Caco-2 (cell line): ENCODE measurements around the gene HSPE1. TPM values are rescaled to one million over a fixed set of nuclear protein-coding genes. Genes with fewer than 3 reads are reported as not detected.
A peak's percentile ranks its signal among the peaks of the same experiment; 100 is the strongest.

ENCODE experiments used
- BruUV-seq: library from RNA; stranded (reverse); fragments of 400-500 nt; replicated peaks from 2 replicates; lab custom pipeline; 2021; lab: Mats Ljungman, UMichigan
- CTCF ChIA-PET: fragments of 300-600 bp; sonication (Branson Sonifier 250); formaldehyde crosslinking; loops from one replicate; lab custom pipeline; 2022; ENCODE audit warnings: antibody characterized with exemption; lab: Charles Lee
- POLR2A ChIA-PET: fragments of 300-600 bp; sonication (Branson Sonifier 250); formaldehyde crosslinking; loops from one replicate; lab custom pipeline; 2022; ENCODE audit warnings: antibody characterized with exemption; lab: Charles Lee
- DNase-seq, 2 experiments: peaks; one replicate each; pipeline versions ENCODE4 v3.0.0 to v3.0.0-alpha.2; 2020 to 2022
- H3K27me3 ChIP-seq: replicated peaks from 2 replicates; pipeline ENCODE4 v1.6.0; 2011; ENCODE audit warnings: low read length; ENCODE audit not compliant: control insufficient read depth, insufficient read depth
- H3K36me3 ChIP-seq: 2 replicates; pipeline ENCODE4 v1.5.1; 2011; ENCODE audit warnings: low read length; ENCODE audit not compliant: control insufficient read depth, insufficient read depth
- H3K4me1 ChIP-seq: fragments of 250-450 bp; sonication (Bioruptor Pico); 2 replicates; pipeline ENCODE4 v1.5.1; 2020; ENCODE audit warnings: mild to moderate bottlenecking
- H3K4me3 ChIP-seq: 2 replicates; pipeline ENCODE4 v1.5.1; 2011; ENCODE audit warnings: low read depth, mild to moderate bottlenecking, control low read depth, low read length
- H3K9me3 ChIP-seq: fragments of 250-450 bp; sonication (Bioruptor Pico); 2 replicates; pipeline ENCODE4 v1.5.1; 2020; ENCODE audit warnings: mild to moderate bottlenecking, moderate library complexity
- H3K27ac Mint-ChIP-seq: one replicate; pipeline ENCODE4 v1.8.0; 2022; ENCODE audit warnings: mixed read lengths; ENCODE audit not compliant: unreplicated experiment
- H3K27me3 Mint-ChIP-seq: one replicate; pipeline ENCODE4 v1.8.0; 2022; ENCODE audit warnings: mixed read lengths; ENCODE audit not compliant: insufficient read depth, unreplicated experiment
- H3K36me3 Mint-ChIP-seq: one replicate; pipeline ENCODE4 v1.8.0; 2022; ENCODE audit warnings: mild to moderate bottlenecking, mixed read lengths; ENCODE audit not compliant: insufficient read depth, unreplicated experiment
- H3K4me1 Mint-ChIP-seq: one replicate; pipeline ENCODE4 v1.8.0; 2022; ENCODE audit warnings: low read depth, mixed read lengths; ENCODE audit not compliant: unreplicated experiment
- H3K4me3 Mint-ChIP-seq: one replicate; pipeline ENCODE4 v1.8.0; 2022; ENCODE audit warnings: mild to moderate bottlenecking, moderate library complexity, mixed read lengths; ENCODE audit not compliant: unreplicated experiment
- H3K9me3 Mint-ChIP-seq: one replicate; pipeline ENCODE4 v1.8.0; 2022; ENCODE audit warnings: mixed read lengths; ENCODE audit not compliant: unreplicated experiment
- intact Hi-C: fragments of 100-400 bp; cut with micrococcal nuclease; formaldehyde crosslinking; loops from one replicate; pipeline ENCODE4 v1.10.0; 2022; ENCODE audit not compliant: unreplicated experiment
- total RNA-seq: library from RNA; stranded (reverse); gene quantifications from 2 replicates; pipeline ENCODE4 v1.2.3, GENCODE V29; 2022
- TF ChIP-seq, protein P1 (sequence below), 2 experiments: fragments of 200-600 bp in 1 of 2; IDR thresholded peaks; 1 replicate in 1 of 2; 2 replicates in 1 of 2; pipeline versions ENCODE4 v1.5.1 to v1.8.0; 2011 to 2022; ENCODE audit warnings: antibody characterized with exemption in 1 of 2, control low read depth in 1 of 2, inconsistent platforms in 1 of 2, low read depth in 1 of 2, low read length in 1 of 2, mild to moderate bottlenecking in 1 of 2, moderate library complexity in 1 of 2; ENCODE audit not compliant: insufficient read depth in 1 of 2, severe bottlenecking in 1 of 2, unreplicated experiment in 1 of 2

The HSPE1 gene
- total RNA-seq, 1 experiment from 2014 or later = 340 TPM

DNA sequence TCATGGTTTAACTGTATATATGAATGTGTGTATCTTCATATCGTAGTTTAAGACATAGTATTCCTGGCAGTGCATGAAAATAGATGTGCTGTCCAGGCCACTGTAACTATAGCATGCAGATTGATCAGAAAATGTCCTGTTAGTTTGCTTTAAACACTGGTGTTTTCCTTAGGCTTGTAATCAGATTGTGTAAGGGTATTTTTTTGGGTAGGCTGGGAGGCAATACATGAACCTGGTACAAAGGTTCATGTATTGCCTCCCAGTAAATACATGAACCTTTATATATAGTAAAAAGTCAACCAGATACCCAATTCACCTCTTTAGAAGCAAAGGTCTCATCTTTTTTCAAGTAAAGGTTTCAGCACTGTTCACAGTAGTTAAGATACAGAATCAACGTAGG, 45.3 kb upstream of the HSPE1 start:
- no peaks in the 10 kb centered on the region for H3K27me3 Mint-ChIP-seq
- H3K9me3 Mint-ChIP-seq = no peaks in the 10 kb centered on the region
- peak overlapping the region; percentile 98 for H3K27ac Mint-ChIP-seq
- Histone ChIP-seq H3K4me1 (peaks cover 19% of the 10 kb centered on the region), H3K9me3 (no peaks in the 10 kb centered on the region; the same call in 1 of the 2 replicates), H3K4me3 (peak overlapping the region; percentile 71), H3K36me3 (no peaks in the 10 kb centered on the region), H3K27me3 (no peaks in the 10 kb centered on the region)
- BruUV-seq = no TSS peak
- peak overlapping the region; percentile 92 for H3K4me3 Mint-ChIP-seq
- peaks cover 31% of the 10 kb centered on the region for H3K36me3 Mint-ChIP-seq
- H3K4me1 Mint-ChIP-seq = peaks cover 27% of the 10 kb centered on the region
- TF ChIP-seq, protein P1, sequence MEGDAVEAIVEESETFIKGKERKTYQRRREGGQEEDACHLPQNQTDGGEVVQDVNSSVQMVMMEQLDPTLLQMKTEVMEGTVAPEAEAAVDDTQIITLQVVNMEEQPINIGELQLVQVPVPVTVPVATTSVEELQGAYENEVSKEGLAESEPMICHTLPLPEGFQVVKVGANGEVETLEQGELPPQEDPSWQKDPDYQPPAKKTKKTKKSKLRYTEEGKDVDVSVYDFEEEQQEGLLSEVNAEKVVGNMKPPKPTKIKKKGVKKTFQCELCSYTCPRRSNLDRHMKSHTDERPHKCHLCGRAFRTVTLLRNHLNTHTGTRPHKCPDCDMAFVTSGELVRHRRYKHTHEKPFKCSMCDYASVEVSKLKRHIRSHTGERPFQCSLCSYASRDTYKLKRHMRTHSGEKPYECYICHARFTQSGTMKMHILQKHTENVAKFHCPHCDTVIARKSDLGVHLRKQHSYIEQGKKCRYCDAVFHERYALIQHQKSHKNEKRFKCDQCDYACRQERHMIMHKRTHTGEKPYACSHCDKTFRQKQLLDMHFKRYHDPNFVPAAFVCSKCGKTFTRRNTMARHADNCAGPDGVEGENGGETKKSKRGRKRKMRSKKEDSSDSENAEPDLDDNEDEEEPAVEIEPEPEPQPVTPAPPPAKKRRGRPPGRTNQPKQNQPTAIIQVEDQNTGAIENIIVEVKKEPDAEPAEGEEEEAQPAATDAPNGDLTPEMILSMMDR (IDR thresholded peaks at IDR 0.05; ENCODE audit: insufficient read depth in 1 of 2, low read depth in 1 of 2, low read length in 1 of 2, severe bottlenecking in 1 of 2, unreplicated experiment in 1 of 2) = no peak
- intact Hi-C loops = loop anchor here (10.0 kb wide), 1 partner anchor 250 kb away; the partner anchor contains the start of gene MARS2
- ChIA-PET CTCF (no interaction called here), POLR2A (interaction anchor here (0.6 kb wide), 1 partner anchor 45 kb away, joined by 4 read pairs; the partner anchor contains the start of gene HSPD1)
- DNase-seq = no peak

DNA sequence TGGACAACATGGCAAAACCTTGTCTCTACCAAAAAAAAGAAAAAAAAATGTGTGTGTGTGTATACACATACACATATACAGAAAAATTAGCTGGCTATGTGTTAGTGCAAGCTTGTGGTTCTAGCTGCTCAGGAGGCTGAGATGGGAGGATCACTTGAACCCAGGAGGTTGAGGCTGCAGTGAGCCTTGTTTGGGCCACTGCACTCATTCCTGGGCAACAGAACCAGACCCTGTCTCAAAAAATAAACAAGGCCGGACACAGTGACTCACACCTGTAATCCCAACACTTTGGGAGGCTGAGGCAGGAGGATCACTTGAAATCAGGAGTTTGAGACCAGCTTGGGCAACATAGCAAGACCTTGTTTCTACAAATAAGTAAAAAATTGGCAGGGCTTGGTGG, 44.8 kb upstream of the HSPE1 start:
- peak overlapping the region; percentile 92 for H3K4me3 Mint-ChIP-seq
- no peaks in the 10 kb centered on the region for H3K27me3 Mint-ChIP-seq
- Histone ChIP-seq H3K36me3 (no peaks in the 10 kb centered on the region), H3K4me1 (peaks cover 24% of the 10 kb centered on the region), H3K4me3 (no peak overlapping the region), H3K27me3 (no peaks in the 10 kb centered on the region), H3K9me3 (no peaks in the 10 kb centered on the region; the same call in 1 of the 2 replicates)
- no TSS peak for BruUV-seq
- peaks cover 32% of the 10 kb centered on the region for H3K4me1 Mint-ChIP-seq
- no peaks in the 10 kb centered on the region for H3K9me3 Mint-ChIP-seq
- POLR2A ChIA-PET = interaction anchor here (0.6 kb wide), 1 partner anchor 44 kb away, joined by 4 read pairs; the partner anchor contains the start of gene HSPD1
- TF ChIP-seq, protein P1 (IDR thresholded peaks at IDR 0.05; ENCODE audit: insufficient read depth in 1 of 2, low read depth in 1 of 2, low read length in 1 of 2, severe bottlenecking in 1 of 2, unreplicated experiment in 1 of 2) = no peak
- H3K27ac Mint-ChIP-seq = no peak overlapping the region
- H3K36me3 Mint-ChIP-seq = peaks cover 36% of the 10 kb centered on the region
- intact Hi-C loops = loop anchor here (10.0 kb wide), 1 partner anchor 249 kb away; the partner anchor contains the start of gene MARS2
- CTCF ChIA-PET = no interaction called here
- DNase-seq = no peak

DNA sequence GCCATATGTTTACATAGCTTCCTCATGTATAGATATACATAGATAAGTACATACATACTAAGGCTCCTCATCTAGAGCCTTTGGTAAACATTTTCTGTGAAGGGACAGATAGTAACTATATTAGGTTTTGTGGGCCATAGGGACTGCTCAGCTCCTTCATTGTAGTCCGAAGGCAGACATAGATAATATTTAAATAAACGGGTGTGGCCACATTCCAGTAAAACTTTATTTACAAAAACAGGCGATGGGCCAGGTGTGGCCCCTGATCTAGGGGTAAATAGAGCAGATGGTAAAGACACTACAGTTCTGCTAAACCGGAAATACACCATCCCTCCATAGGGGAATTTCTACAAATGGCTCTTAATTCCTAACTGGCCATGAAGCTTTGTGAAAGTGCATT, 39.5 kb upstream of the HSPE1 start:
- peaks cover 18% of the 10 kb centered on the region for H3K4me1 ChIP-seq
- Mint-ChIP-seq H3K4me3 (peak overlapping the region; percentile 34), H3K27me3 (no peaks in the 10 kb centered on the region), H3K27ac (peak overlapping the region; percentile 92), H3K36me3 (peaks cover 30% of the 10 kb centered on the region), H3K9me3 (no peaks in the 10 kb centered on the region), H3K4me1 (peaks cover 30% of the 10 kb centered on the region)
- ChIA-PET CTCF (interaction anchor here (0.6 kb wide), 2 partner anchors 18 to 25 kb away, joined by 4 to 9 read pairs; partner anchors contain the start of gene SF3B1), POLR2A (interaction anchor here (1.7 to 2.4 kb wide), 3 partner anchors 10 to 39 kb away, joined by 4 to 15 read pairs (median 11); partner anchors contain the start of genes HSPD1, HSPE1 and SF3B1)
- H3K9me3 ChIP-seq = no peaks in the 10 kb centered on the region
- DNase-seq = peak; percentile 68 to 72
- TF ChIP-seq, protein P1 (IDR thresholded peaks at IDR 0.05; ENCODE audit: insufficient read depth in 1 of 2, low read depth in 1 of 2, low read length in 1 of 2, severe bottlenecking in 1 of 2, unreplicated experiment in 1 of 2) = no peak
- intact Hi-C loops = loop anchor here (1.0 to 2.0 kb wide), 4 partner anchors 7 to 40 kb away; partner anchors contain the start of genes COQ10B, HSPE1 and SF3B1
- BruUV-seq = no TSS peak
- H3K36me3 ChIP-seq = no peaks in the 10 kb centered on the region; the same call in 1 of the 2 replicates
- no peak overlapping the region for H3K4me3 ChIP-seq
- H3K27me3 ChIP-seq = no peaks in the 10 kb centered on the region
